Trophoblast cell (in vitro differentiated cells and primary cell): ENCODE data around the gene PRR4. TPM values are rescaled to one million over a fixed set of nuclear protein-coding genes. Genes with fewer than 3 reads are reported as not detected.

Source experiments
- DNase-seq, 2 donors: peaks; one replicate each; pipeline ENCODE4 v3.0.0-alpha.2; 2016
- H2AFZ ChIP-seq: 2 replicates; pipeline ENCODE4 v1.6.1; 2013; ENCODE audit warnings: low read length, moderate library complexity, mild to moderate bottlenecking; ENCODE audit not compliant: insufficient read depth, poor library complexity
- H2AK5ac ChIP-seq: 2 replicates; pipeline ENCODE4 v1.6.1; 2013; ENCODE audit warnings: mild to moderate bottlenecking, low read length
- H2BK120ac ChIP-seq: 2 replicates; pipeline ENCODE4 v1.6.1; 2013; ENCODE audit warnings: low read length, mild to moderate bottlenecking, moderate library complexity; ENCODE audit not compliant: insufficient read depth, poor library complexity
- H2BK12ac ChIP-seq: 2 replicates; pipeline ENCODE4 v1.6.1; 2013; ENCODE audit warnings: mild to moderate bottlenecking, low read length, moderate library complexity
- H2BK5ac ChIP-seq: 2 replicates; pipeline ENCODE4 v1.6.1; 2013; ENCODE audit warnings: low read length, low read depth, moderate library complexity, mild to moderate bottlenecking; ENCODE audit not compliant: poor library complexity
- H3K14ac ChIP-seq: 2 replicates; pipeline ENCODE4 v1.6.1; 2013; ENCODE audit warnings: mild to moderate bottlenecking, low read length
- H3K18ac ChIP-seq: 2 replicates; pipeline ENCODE4 v1.6.1; 2013; ENCODE audit warnings: mild to moderate bottlenecking, low read length
- H3K23ac ChIP-seq: 2 replicates; pipeline ENCODE4 v1.6.1; 2013; ENCODE audit warnings: low read length
- H3K27ac ChIP-seq: 2 replicates; pipeline ENCODE4 v1.5.1; 2013; ENCODE audit warnings: low read depth, mild to moderate bottlenecking, inconsistent platforms, low read length, moderate library complexity
- H3K27me3 ChIP-seq: 2 replicates; pipeline ENCODE4 v1.6.1; 2013; ENCODE audit warnings: inconsistent platforms, mild to moderate bottlenecking, low read length, moderate library complexity; ENCODE audit not compliant: insufficient read depth
- H3K36me3 ChIP-seq, 2 experiments: 1 replicate in 1 of 2; 2 replicates in 1 of 2; pipeline ENCODE4 v1.6.1; 2013; ENCODE audit warnings: low read length in 2 of 2, mild to moderate bottlenecking in 2 of 2, moderate library complexity in 1 of 2; ENCODE audit not compliant: insufficient read depth in 2 of 2, control insufficient read depth in 1 of 2
- H3K4ac ChIP-seq: 2 replicates; pipeline ENCODE4 v1.6.1; 2013; ENCODE audit warnings: low read depth, mild to moderate bottlenecking, low read length, moderate library complexity
- H3K4me1 ChIP-seq, 2 experiments: 1 replicate in 1 of 2; 2 replicates in 1 of 2; pipeline ENCODE4 v1.6.1; 2013; ENCODE audit warnings: low read length in 2 of 2, mild to moderate bottlenecking in 2 of 2, moderate library complexity in 1 of 2; ENCODE audit not compliant: insufficient read depth in 2 of 2, control insufficient read depth in 1 of 2
- H3K4me2 ChIP-seq: 2 replicates; pipeline ENCODE4 v1.6.1; 2013; ENCODE audit warnings: inconsistent platforms, mild to moderate bottlenecking, low read length, moderate library complexity
- H3K4me3 ChIP-seq: 2 replicates; pipeline ENCODE4 v1.5.1; 2013; ENCODE audit warnings: mild to moderate bottlenecking, low read depth, low read length, inconsistent platforms
- H3K79me1 ChIP-seq: one replicate; pipeline ENCODE4 v1.6.1; 2013; ENCODE audit warnings: low read length
- H3K79me2 ChIP-seq: 2 replicates; pipeline ENCODE4 v1.6.1; 2013; ENCODE audit warnings: low read length, mild to moderate bottlenecking; ENCODE audit not compliant: control insufficient read depth, insufficient read depth, poor library complexity
- H3K9ac ChIP-seq: 2 replicates; pipeline ENCODE4 v1.6.1; 2013; ENCODE audit warnings: mild to moderate bottlenecking, low read length
- H3K9me3 ChIP-seq: 2 replicates; pipeline ENCODE4 v1.6.1; 2013; ENCODE audit warnings: low read depth, mild to moderate bottlenecking, control low read depth, inconsistent platforms, low read length; ENCODE audit not compliant: insufficient read depth
- H4K12ac ChIP-seq: 2 replicates; pipeline ENCODE4 v1.6.1; 2013; ENCODE audit warnings: low read depth, mild to moderate bottlenecking, low read length, moderate library complexity
- H4K8ac ChIP-seq: 2 replicates; pipeline ENCODE4 v1.6.1; 2013; ENCODE audit warnings: low read depth, mild to moderate bottlenecking, low read length, moderate library complexity
- H4K91ac ChIP-seq: one replicate; pipeline ENCODE4 v1.6.1; 2013; ENCODE audit warnings: low read depth, mild to moderate bottlenecking, low read length, moderate library complexity
- WGBS: extraction: QIAGEN DNeasy Blood & Tissue Kit; methylation state at CpG from one replicate; pipeline ENCODE4 v1.1.7; 2013; ENCODE audit warnings: missing lambda C conversion rate; ENCODE audit not compliant: insufficient read length, insufficient coverage; ENCODE audit errors: extremely low coverage; 5-methylcytosine and 5-hydroxymethylcytosine counted together
- polyA plus RNA-seq: library from polyadenylated mRNA; stranded (reverse); fragments of 200-250 nt; gene quantifications from 2 replicates; pipeline ENCODE4 v1.2.3, GENCODE V29; 2013

Gene PRR4
- 3.4 and 3.9 TPM in 2 replicates for polyA plus RNA-seq

DNA sequence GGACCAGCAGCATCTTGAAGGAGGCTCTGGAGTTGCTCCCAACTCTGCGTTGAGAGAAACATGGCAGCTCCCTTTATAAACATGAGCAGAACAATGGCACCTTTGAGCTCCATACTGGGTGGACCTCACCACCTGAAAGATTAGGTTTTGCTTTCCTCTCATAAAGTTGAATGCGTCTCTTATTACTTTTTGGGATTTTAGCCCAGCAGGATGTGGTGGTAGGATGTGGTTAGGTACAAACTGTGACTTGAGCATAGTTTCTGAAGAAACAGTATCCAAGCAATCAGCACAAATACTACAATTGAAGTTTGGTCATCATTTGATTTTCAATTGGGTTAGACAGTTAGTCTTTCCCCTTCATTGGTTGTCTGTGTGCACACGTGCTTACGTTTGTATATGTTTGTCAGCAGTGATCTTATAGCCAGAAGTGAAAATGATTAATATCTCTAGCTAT lies at the start of gene PRR4:
Gene PRR4, minus strand, starts transcription at position 51 of the 454 bp plus-strand sequence. Its CDS starts 38 bp downstream, at position 13.
- Histone ChIP-seq H3K14ac (no peak within 1 kb of the TSS), H3K4me1 (no peaks in the 10 kb centered on the region), H3K79me1 (no peaks in the 10 kb centered on the region), H3K27ac (no peak within 1 kb of the TSS), H3K18ac (no peak within 1 kb of the TSS), H2BK5ac (no peak within 1 kb of the TSS), H3K79me2 (no peaks in the 10 kb centered on the region), H4K12ac (no peak within 1 kb of the TSS), H3K4me2 (no peak within 1 kb of the TSS), H2AFZ (no peak within 1 kb of the TSS), H4K91ac (no peak within 1 kb of the TSS), H2BK120ac (no peak within 1 kb of the TSS), H3K27me3 (no peaks in the 10 kb centered on the region), H3K36me3 (peaks cover 1 to 3% of the 10 kb centered on the region in 2 experiments), H3K4me3 (no peak within 1 kb of the TSS), H3K23ac (no peak within 1 kb of the TSS), H2BK12ac (no peak within 1 kb of the TSS), H3K9ac (no peak within 1 kb of the TSS), H4K8ac (no peak within 1 kb of the TSS), H2AK5ac (no peak within 1 kb of the TSS), H3K9me3 (peaks cover 4% of the 10 kb centered on the region), H3K4ac (no peak within 1 kb of the TSS)
- DNase-seq: no peak
- no CpG with 5 or more reads among the region's 4 CpGs for WGBS

GRCh38 chr12:10896854-10897253 lies 47.6 kb upstream of the PRR4 start:
- Histone ChIP-seq H3K79me2 (no peaks in the 10 kb centered on the region), H2AFZ (no peak overlapping the region), H3K4ac (no peak overlapping the region), H3K14ac (no peak overlapping the region), H3K4me3 (no peak overlapping the region), H3K23ac (no peak overlapping the region), H3K36me3 (no peaks in the 10 kb centered on the region), H4K12ac (no peak overlapping the region), H3K4me1 (no peaks in the 10 kb centered on the region), H3K4me2 (no peak overlapping the region), H4K91ac (no peak overlapping the region), H4K8ac (no peak overlapping the region), H3K27me3 (no peaks in the 10 kb centered on the region), H3K18ac (no peak overlapping the region), H3K27ac (no peak overlapping the region), H3K9me3 (peaks cover 1% of the 10 kb centered on the region), H3K9ac (no peak overlapping the region), H2BK12ac (no peak overlapping the region), H2AK5ac (no peak overlapping the region), H3K79me1 (no peaks in the 10 kb centered on the region), H2BK5ac (no peak overlapping the region), H2BK120ac (no peak overlapping the region)
- no CpG with 5 or more reads among the region's 5 CpGs for WGBS
- no peak for DNase-seq

DNA sequence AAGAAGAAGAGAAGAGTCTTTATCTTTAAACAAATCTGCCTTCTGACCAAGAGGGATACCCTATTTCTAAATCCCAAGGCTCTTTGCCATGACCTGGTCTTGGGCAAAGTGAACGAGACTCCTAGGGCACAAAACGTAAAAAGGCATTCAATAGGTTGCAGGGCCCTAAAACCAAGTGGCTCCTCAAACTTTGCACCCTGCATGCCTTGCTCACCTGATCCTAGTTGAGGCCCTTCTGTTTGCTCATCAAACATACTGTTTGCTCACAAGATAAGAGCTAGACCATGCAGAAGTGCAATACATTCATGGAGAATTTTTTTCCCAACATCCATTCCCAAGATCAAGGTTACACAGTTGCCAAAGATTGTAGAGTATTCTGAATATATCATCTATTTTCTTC lies 42.7 kb upstream of the PRR4 start:
- no peak overlapping the region for H2BK12ac ChIP-seq

GRCh38 chr12:10889226-10889625 lies 40.0 kb upstream of the PRR4 start:
- no peak overlapping the region for H4K91ac ChIP-seq
- no peaks in the 10 kb centered on the region for H3K27me3 ChIP-seq
- no peak overlapping the region for H2BK12ac ChIP-seq
- no peak overlapping the region for H2AK5ac ChIP-seq
- no peak overlapping the region for H2AFZ ChIP-seq
- no peak overlapping the region for H4K12ac ChIP-seq
- no peaks in the 10 kb centered on the region for H3K79me1 ChIP-seq
- no peak overlapping the region for H3K18ac ChIP-seq
- no peak overlapping the region for H4K8ac ChIP-seq
- H3K23ac ChIP-seq: no peak overlapping the region
- no peak overlapping the region for H3K14ac ChIP-seq
- no peak overlapping the region for H3K9ac ChIP-seq
- H3K4ac ChIP-seq: no peak overlapping the region
- H3K9me3 ChIP-seq: no peaks in the 10 kb centered on the region
- H3K79me2 ChIP-seq: no peaks in the 10 kb centered on the region
- DNase-seq: no peak
- no peak overlapping the region for H2BK5ac ChIP-seq
- H3K4me3 ChIP-seq: no peak overlapping the region
- H2BK120ac ChIP-seq: no peak overlapping the region
- H3K4me1 ChIP-seq: no peaks in the 10 kb centered on the region
- H3K27ac ChIP-seq: no peak overlapping the region
- H3K36me3 ChIP-seq: no peaks in the 10 kb centered on the region
- H3K4me2 ChIP-seq: no peak overlapping the region

More for the DNA sequence above, 42.7 kb upstream of the PRR4 start:
- Histone ChIP-seq H3K27me3 (no peaks in the 10 kb centered on the region), H2BK120ac (no peak overlapping the region), H4K8ac (no peak overlapping the region), H2BK5ac (no peak overlapping the region), H2AFZ (no peak overlapping the region), H3K79me2 (no peaks in the 10 kb centered on the region), H2AK5ac (no peak overlapping the region), H3K23ac (no peak overlapping the region), H3K18ac (no peak overlapping the region), H3K36me3 (no peaks in the 10 kb centered on the region), H3K27ac (no peak overlapping the region), H3K14ac (no peak overlapping the region), H4K91ac (no peak overlapping the region), H3K9ac (no peak overlapping the region), H3K4me2 (no peak overlapping the region), H3K9me3 (no peaks in the 10 kb centered on the region), H3K4me1 (no peaks in the 10 kb centered on the region), H3K4ac (no peak overlapping the region), H3K79me1 (no peaks in the 10 kb centered on the region), H3K4me3 (no peak overlapping the region), H4K12ac (no peak overlapping the region)
- no peak for DNase-seq
- WGBS: no CpG with 5 or more reads among the region's 2 CpGs
